Measurements from ENCODE around the gene GPR137. TPM values are rescaled to one million over a fixed set of nuclear protein-coding genes. Genes with fewer than 3 reads are reported as not detected.

GPR137 gene
- polyA plus RNA-seq, 1 donor from 2014 or later, result 34.1 TPM

DNA sequence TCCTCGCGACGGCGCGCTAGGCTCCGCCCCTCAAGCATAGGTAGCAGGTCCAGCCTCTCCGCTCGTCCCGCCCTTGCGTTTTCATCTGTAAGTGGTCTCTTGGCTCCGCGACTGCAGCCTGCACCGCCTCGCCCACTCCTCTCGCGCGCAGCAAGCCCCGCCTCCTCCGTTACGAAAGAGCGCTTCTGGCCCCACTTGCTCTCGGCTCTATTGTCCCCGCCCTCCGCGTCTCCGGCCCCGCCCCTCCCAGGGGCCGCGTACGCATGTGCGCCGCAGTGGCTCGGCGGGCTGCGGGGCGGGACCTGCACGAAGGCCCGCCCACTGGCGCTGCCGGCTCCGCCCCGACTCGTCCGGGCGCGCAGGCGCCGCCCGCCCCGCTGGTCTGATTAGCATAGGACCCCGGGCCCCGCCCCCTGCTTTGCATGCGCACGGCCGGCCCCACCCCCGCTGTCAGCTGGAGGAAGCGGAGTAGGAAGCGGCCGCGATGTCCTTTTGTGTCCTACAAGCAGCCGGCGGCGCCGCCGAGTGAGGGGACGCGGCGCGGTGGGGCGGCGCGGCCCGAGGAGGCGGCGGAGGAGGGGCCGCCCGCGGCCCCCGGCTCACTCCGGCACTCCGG is 19.5 kb downstream of the GPR137 start, which contains the start of gene ESRRA:
Gene ESRRA, plus strand, starts transcription at position 450 of the 616 bp plus-strand sequence. CDS start 1,656 bp downstream, outside the sequence.
- H3K27ac ChIP-seq (ENCODE audit: low read length), result peak within 1 kb of the TSS; percentile 80
- H3K4me2 ChIP-seq (ENCODE audit: low read length), result peak within 1 kb of the TSS; percentile 56
- H2AFZ ChIP-seq (ENCODE audit: low read depth, low read length), result peak within 1 kb of the TSS; percentile 15
- H3F3A ChIP-seq (ENCODE audit: insufficient read depth, low read length, poor library complexity, severe bottlenecking), result no peaks in the 10 kb centered on the region
- peak within 1 kb of the TSS; percentile 75 for H3K9ac ChIP-seq (ENCODE audit: low read length)
- TF ChIP-seq RAD21 (conservative IDR thresholded peaks at IDR 0.05), result no peak
- TF ChIP-seq EZH2 (IDR thresholded peaks at IDR 0.05; ENCODE audit: borderline replicate concordance, insufficient read depth, low read length, poor library complexity, severe bottlenecking), result no peak
- no peak for TF ChIP-seq MXI1 (conservative IDR thresholded peaks at IDR 0.05; ENCODE audit: poor library complexity, severe bottlenecking)
- TF ChIP-seq, protein P1, sequence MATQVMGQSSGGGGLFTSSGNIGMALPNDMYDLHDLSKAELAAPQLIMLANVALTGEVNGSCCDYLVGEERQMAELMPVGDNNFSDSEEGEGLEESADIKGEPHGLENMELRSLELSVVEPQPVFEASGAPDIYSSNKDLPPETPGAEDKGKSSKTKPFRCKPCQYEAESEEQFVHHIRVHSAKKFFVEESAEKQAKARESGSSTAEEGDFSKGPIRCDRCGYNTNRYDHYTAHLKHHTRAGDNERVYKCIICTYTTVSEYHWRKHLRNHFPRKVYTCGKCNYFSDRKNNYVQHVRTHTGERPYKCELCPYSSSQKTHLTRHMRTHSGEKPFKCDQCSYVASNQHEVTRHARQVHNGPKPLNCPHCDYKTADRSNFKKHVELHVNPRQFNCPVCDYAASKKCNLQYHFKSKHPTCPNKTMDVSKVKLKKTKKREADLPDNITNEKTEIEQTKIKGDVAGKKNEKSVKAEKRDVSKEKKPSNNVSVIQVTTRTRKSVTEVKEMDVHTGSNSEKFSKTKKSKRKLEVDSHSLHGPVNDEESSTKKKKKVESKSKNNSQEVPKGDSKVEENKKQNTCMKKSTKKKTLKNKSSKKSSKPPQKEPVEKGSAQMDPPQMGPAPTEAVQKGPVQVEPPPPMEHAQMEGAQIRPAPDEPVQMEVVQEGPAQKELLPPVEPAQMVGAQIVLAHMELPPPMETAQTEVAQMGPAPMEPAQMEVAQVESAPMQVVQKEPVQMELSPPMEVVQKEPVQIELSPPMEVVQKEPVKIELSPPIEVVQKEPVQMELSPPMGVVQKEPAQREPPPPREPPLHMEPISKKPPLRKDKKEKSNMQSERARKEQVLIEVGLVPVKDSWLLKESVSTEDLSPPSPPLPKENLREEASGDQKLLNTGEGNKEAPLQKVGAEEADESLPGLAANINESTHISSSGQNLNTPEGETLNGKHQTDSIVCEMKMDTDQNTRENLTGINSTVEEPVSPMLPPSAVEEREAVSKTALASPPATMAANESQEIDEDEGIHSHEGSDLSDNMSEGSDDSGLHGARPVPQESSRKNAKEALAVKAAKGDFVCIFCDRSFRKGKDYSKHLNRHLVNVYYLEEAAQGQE (IDR thresholded peaks at IDR 0.05; ENCODE audit: borderline replicate concordance), result peak; percentile 32
- TF ChIP-seq POLR2AphosphoS5 (IDR thresholded peaks at IDR 0.05), result peak; percentile 80
- TF ChIP-seq, protein P2, sequence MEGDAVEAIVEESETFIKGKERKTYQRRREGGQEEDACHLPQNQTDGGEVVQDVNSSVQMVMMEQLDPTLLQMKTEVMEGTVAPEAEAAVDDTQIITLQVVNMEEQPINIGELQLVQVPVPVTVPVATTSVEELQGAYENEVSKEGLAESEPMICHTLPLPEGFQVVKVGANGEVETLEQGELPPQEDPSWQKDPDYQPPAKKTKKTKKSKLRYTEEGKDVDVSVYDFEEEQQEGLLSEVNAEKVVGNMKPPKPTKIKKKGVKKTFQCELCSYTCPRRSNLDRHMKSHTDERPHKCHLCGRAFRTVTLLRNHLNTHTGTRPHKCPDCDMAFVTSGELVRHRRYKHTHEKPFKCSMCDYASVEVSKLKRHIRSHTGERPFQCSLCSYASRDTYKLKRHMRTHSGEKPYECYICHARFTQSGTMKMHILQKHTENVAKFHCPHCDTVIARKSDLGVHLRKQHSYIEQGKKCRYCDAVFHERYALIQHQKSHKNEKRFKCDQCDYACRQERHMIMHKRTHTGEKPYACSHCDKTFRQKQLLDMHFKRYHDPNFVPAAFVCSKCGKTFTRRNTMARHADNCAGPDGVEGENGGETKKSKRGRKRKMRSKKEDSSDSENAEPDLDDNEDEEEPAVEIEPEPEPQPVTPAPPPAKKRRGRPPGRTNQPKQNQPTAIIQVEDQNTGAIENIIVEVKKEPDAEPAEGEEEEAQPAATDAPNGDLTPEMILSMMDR (IDR thresholded peaks at IDR 0.05; ENCODE audit: poor library complexity, severe bottlenecking), result no peak
- TF ChIP-seq SMC3 (conservative IDR thresholded peaks at IDR 0.05; ENCODE audit: poor library complexity), result no peak
- TF ChIP-seq TAF1 (IDR thresholded peaks at IDR 0.05; ENCODE audit: low read depth), result peak; percentile 17
- TF ChIP-seq EP300 (conservative IDR thresholded peaks at IDR 0.05; ENCODE audit: poor library complexity, severe bottlenecking), result no peak
- peaks cover 18% of the 10 kb centered on the region for H3K27me3 ChIP-seq (ENCODE audit: insufficient read depth, low read depth, low read length)
- no peaks in the 10 kb centered on the region for H3K9me3 ChIP-seq (ENCODE audit: low read length)
- H3K36me3 ChIP-seq (ENCODE audit: insufficient read depth, low read length), result no peaks in the 10 kb centered on the region
- H3K79me2 ChIP-seq (replicated peaks; ENCODE audit: insufficient read depth, low read length), result peaks cover 10% of the 10 kb centered on the region
- H3K4me3 ChIP-seq (ENCODE audit: low read length), result peak within 1 kb of the TSS; percentile 85
- peaks cover 6% of the 10 kb centered on the region for H4K20me1 ChIP-seq (ENCODE audit: insufficient read depth)
- H3K9me2 ChIP-seq (ENCODE audit: insufficient read depth, low read length), result no peaks in the 10 kb centered on the region

DNA sequence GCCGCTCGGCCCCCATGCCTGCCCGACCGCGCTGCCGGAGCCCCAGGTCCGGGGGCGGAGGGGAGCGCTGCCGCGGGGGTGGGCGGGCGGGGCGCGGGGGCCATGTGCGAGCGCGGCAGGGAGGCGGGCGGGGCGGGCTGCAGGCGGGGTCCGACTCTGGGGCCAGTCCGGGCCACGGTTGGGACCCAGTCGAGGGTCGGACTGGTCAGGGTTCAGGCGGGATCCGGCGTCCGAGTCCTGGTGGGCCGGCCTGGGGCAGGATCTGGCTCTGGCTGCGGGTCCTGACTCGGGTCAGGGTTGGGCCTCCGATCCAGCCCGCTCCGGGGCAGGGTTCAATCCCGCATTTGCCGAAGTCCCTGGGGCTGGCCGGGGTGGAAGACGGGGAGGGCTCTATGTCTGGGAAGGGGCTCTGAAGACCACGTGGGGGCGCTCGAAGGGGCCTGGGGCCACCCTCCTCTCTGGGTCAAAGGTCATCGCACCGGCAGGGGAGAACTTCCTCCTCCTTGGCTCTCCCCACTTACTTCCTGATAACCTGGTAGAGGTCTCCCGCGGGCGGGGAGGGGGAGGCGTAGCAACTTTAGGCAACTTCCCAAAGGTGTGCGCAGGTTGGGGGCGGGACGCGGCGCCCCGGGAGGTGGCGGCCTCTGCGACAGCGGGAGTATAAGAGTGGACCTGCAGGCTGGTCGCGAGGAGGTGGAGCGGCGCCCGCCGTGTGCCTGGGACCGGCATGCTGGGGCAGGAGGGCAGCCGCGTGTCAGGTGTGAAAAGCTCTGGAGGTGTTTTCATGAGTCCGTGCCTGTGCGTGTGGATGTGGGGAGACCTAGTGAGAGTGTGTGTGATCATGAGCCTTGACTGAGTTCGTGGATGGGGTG is 20.3 kb downstream of the GPR137 start:
- Histone ChIP-seq H3K4me2 (ENCODE audit: low read length) (peak overlapping the region; percentile 56), H3K79me2 (replicated peaks; ENCODE audit: insufficient read depth, low read length) (peaks cover 10% of the 10 kb centered on the region), H3K9me3 (ENCODE audit: low read length) (no peaks in the 10 kb centered on the region), H3K36me3 (ENCODE audit: insufficient read depth, low read length) (no peaks in the 10 kb centered on the region), H3K27me3 (ENCODE audit: insufficient read depth, low read depth, low read length) (peaks cover 11% of the 10 kb centered on the region), H4K20me1 (ENCODE audit: insufficient read depth) (peaks cover 6% of the 10 kb centered on the region), H3K27ac (ENCODE audit: low read length) (peak overlapping the region; percentile 61), H3K9ac (ENCODE audit: low read length) (peak overlapping the region; percentile 75), H3K9me2 (ENCODE audit: insufficient read depth, low read length) (no peaks in the 10 kb centered on the region), H2AFZ (ENCODE audit: low read depth, low read length) (no peak overlapping the region), H3F3A (ENCODE audit: insufficient read depth, low read length, poor library complexity, severe bottlenecking) (no peaks in the 10 kb centered on the region), H3K4me3 (ENCODE audit: low read length) (peak overlapping the region; percentile 78)
- TF ChIP-seq, protein P1 (IDR thresholded peaks at IDR 0.05; ENCODE audit: borderline replicate concordance), result no peak
- TF ChIP-seq, protein P2 (IDR thresholded peaks at IDR 0.05; ENCODE audit: poor library complexity, severe bottlenecking), result peak; percentile 66
- peak; percentile 46 for TF ChIP-seq SMC3 (conservative IDR thresholded peaks at IDR 0.05; ENCODE audit: poor library complexity)
- TF ChIP-seq POLR2AphosphoS5 (IDR thresholded peaks at IDR 0.05), result no peak

Data from neural cell (in vitro differentiated cells).